ENCODE results near the gene OR10K2.

DNA sequence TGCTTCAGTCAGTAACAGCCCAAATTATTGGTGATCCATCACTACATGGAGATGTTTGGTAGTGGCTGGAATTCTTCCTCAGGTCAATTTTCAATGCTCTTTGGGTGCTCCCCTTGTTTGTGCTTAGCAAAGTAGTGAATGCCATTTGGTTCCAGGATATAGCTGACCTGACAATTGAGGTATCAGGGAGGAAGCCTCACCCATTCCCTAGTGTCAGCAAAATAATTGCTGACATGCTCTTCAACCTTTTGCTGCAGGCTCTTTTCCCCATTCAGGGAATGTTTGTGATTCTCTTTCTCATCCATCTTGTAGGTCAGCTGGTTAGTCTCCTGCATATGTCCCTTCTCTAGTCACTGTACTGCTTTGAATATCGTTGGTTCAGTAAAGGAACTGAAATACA lies 28.5 kb upstream of the OR10K2 start:
- TF ChIP-seq, protein P1, sequence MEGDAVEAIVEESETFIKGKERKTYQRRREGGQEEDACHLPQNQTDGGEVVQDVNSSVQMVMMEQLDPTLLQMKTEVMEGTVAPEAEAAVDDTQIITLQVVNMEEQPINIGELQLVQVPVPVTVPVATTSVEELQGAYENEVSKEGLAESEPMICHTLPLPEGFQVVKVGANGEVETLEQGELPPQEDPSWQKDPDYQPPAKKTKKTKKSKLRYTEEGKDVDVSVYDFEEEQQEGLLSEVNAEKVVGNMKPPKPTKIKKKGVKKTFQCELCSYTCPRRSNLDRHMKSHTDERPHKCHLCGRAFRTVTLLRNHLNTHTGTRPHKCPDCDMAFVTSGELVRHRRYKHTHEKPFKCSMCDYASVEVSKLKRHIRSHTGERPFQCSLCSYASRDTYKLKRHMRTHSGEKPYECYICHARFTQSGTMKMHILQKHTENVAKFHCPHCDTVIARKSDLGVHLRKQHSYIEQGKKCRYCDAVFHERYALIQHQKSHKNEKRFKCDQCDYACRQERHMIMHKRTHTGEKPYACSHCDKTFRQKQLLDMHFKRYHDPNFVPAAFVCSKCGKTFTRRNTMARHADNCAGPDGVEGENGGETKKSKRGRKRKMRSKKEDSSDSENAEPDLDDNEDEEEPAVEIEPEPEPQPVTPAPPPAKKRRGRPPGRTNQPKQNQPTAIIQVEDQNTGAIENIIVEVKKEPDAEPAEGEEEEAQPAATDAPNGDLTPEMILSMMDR (IDR thresholded peaks at IDR 0.05): no peak
- TF ChIP-seq POLR2A (IDR thresholded peaks at IDR 0.05) (no peak), POLR2AphosphoS5 (IDR thresholded peaks at IDR 0.05) (no peak)
